Gastrocnemius medialis (tissue), 4 donors: ENCODE results near the gene COQ8A.

Experiments used
- POLR2A ChIP-seq, 2 donors: fragments of 450-650 bp; IDR thresholded peaks; one replicate each; pipeline ENCODE4 v1.6.1; 2017; ENCODE audit warnings: antibody characterized with exemption in 2 of 2, mild to moderate bottlenecking in 2 of 2, moderate library complexity in 2 of 2
- TF ChIP-seq, protein P1 (sequence below), 5 experiments: fragments of 450-650 bp in 3 of 5; fragments of 200-600 bp in 2 of 5; sonication (generic) in 2 of 5; IDR thresholded peaks in 4 of 5; conservative IDR thresholded peaks in 1 of 5; 1 replicate in 4 of 5; 2 replicates in 1 of 5; pipeline ENCODE4 v1.5.1; 2016 to 2019; ENCODE audit warnings: antibody characterized with exemption in 5 of 5, mild to moderate bottlenecking in 3 of 5, moderate library complexity in 3 of 5

DNA sequence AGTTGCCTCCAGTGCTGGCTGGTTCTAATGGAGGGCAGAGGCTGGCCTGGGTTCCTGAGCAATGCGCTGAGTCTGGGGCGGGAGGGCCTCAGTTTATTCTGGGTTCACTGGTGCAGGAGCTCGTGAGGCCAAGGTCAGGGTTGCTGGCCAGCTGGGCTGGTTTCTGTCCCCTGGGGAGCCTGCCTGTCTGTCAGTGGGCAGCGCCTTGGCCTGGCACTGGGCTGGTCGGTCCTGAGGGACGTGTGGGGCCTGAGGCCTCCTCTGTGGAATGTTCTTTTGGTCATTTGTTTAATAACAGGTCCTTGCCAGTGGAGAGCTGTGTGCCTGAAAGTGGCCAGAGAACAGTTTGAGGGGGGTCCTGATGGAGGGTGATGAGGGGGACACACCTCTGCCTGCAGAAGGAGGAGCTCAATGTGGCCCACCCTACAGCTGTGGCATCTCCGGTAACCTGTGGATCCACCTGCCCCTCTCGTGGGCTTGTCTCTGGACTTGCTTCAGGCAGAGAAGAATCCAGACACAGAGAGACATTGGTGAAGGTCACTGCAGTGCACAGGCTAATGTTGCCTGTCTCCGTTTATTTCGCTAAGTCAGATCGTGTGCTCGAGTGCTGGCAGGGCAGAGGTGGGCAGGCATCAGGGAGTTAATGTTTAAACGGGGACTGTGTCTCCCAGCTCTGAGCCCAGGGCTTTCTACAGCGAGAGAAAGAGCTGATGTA, 34.6 kb downstream of the COQ8A start:
- TF ChIP-seq, protein P1, sequence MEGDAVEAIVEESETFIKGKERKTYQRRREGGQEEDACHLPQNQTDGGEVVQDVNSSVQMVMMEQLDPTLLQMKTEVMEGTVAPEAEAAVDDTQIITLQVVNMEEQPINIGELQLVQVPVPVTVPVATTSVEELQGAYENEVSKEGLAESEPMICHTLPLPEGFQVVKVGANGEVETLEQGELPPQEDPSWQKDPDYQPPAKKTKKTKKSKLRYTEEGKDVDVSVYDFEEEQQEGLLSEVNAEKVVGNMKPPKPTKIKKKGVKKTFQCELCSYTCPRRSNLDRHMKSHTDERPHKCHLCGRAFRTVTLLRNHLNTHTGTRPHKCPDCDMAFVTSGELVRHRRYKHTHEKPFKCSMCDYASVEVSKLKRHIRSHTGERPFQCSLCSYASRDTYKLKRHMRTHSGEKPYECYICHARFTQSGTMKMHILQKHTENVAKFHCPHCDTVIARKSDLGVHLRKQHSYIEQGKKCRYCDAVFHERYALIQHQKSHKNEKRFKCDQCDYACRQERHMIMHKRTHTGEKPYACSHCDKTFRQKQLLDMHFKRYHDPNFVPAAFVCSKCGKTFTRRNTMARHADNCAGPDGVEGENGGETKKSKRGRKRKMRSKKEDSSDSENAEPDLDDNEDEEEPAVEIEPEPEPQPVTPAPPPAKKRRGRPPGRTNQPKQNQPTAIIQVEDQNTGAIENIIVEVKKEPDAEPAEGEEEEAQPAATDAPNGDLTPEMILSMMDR (IDR thresholded peaks at IDR 0.05 in 4 of 5, conservative IDR thresholded peaks at IDR 0.05 in 1 of 5) = no peak
- no peak for TF ChIP-seq POLR2A (IDR thresholded peaks at IDR 0.05)
